ENCODE data around the gene WNT5A.

Gene WNT5A

GRCh38 chr3:55466526-55466925, 20.6 kb downstream of the WNT5A start:
- no peak overlapping the region for H3K27ac ChIP-seq (ENCODE audit: low read depth, low read length, severe bottlenecking)
- 100% methylated on average over 2 of the region's 3 CpGs; no CpG with 5 or more reads in 1 of the 2 experiments for WGBS, 2 experiments (ENCODE audit: insufficient coverage in 2 of 2)
- H3K36me3 ChIP-seq (ENCODE audit: control insufficient read depth, insufficient read depth, low read length), result peaks cover 23% of the 10 kb centered on the region

GRCh38 chr3:55461896-55462295, 25.2 kb downstream of the WNT5A start:
- Histone ChIP-seq H3K4me1 (ENCODE audit: control insufficient read depth, insufficient read depth, low read length, poor library complexity, severe bottlenecking) (peaks cover 3% of the 10 kb centered on the region), H3K9me3 (ENCODE audit: control insufficient read depth, low read length) (no peaks in the 10 kb centered on the region), H3K4me3 (ENCODE audit: extremely low read depth, insufficient read depth, low read length, poor library complexity, severe bottlenecking) (no peak overlapping the region), H3K27ac (ENCODE audit: low read depth, low read length, severe bottlenecking) (no peak overlapping the region), H3K36me3 (ENCODE audit: control insufficient read depth, insufficient read depth, low read length) (peaks cover 3% of the 10 kb centered on the region)
- 83 to 100% methylated on average over 1 of the region's 1 CpG for WGBS, 2 experiments (ENCODE audit: insufficient coverage in 2 of 2)

More at GRCh38 chr3:55466526-55466925, 20.6 kb downstream of the WNT5A start:
- H3K4me3 ChIP-seq (ENCODE audit: extremely low read depth, insufficient read depth, low read length, poor library complexity, severe bottlenecking), result no peak overlapping the region
- peaks cover 17% of the 10 kb centered on the region for H3K4me1 ChIP-seq (ENCODE audit: control insufficient read depth, insufficient read depth, low read length, poor library complexity, severe bottlenecking)
- no peaks in the 10 kb centered on the region for H3K9me3 ChIP-seq (ENCODE audit: control insufficient read depth, low read length)

- H3K27ac ChIP-seq (ENCODE audit: low read depth, low read length, severe bottlenecking), result no peak overlapping the region
- H3K4me1 ChIP-seq (ENCODE audit: control insufficient read depth, insufficient read depth, low read length, poor library complexity, severe bottlenecking), result no peaks in the 10 kb centered on the region
- peaks cover 3% of the 10 kb centered on the region for H3K36me3 ChIP-seq (ENCODE audit: control insufficient read depth, insufficient read depth, low read length)
- H3K9me3 ChIP-seq (ENCODE audit: control insufficient read depth, low read length), result no peaks in the 10 kb centered on the region
- no peak overlapping the region for H3K4me3 ChIP-seq (ENCODE audit: extremely low read depth, insufficient read depth, low read length, poor library complexity, severe bottlenecking)
Observed at GRCh38 chr3:55459838-55460237, 27.3 kb downstream of the WNT5A start.

GRCh38 chr3:55458181-55458790, 28.8 kb downstream of the WNT5A start:
- WGBS, 2 experiments (ENCODE audit: insufficient coverage in 2 of 2), result 67% methylated on average over 3 of the region's 5 CpGs; no CpG with 5 or more reads in 1 of the 2 experiments
- Histone ChIP-seq H3K9me3 (ENCODE audit: control insufficient read depth, low read length) (no peaks in the 10 kb centered on the region), H3K36me3 (ENCODE audit: control insufficient read depth, insufficient read depth, low read length) (no peaks in the 10 kb centered on the region), H3K27ac (ENCODE audit: low read depth, low read length, severe bottlenecking) (no peak overlapping the region), H3K4me3 (ENCODE audit: extremely low read depth, insufficient read depth, low read length, poor library complexity, severe bottlenecking) (no peak overlapping the region), H3K4me1 (ENCODE audit: control insufficient read depth, insufficient read depth, low read length, poor library complexity, severe bottlenecking) (no peaks in the 10 kb centered on the region)

GRCh38 chr3:55455915-55456314, 31.2 kb downstream of the WNT5A start:
- Histone ChIP-seq H3K9me3 (ENCODE audit: control insufficient read depth, low read length) (no peaks in the 10 kb centered on the region), H3K4me3 (ENCODE audit: extremely low read depth, insufficient read depth, low read length, poor library complexity, severe bottlenecking) (no peak overlapping the region), H3K4me1 (ENCODE audit: control insufficient read depth, insufficient read depth, low read length, poor library complexity, severe bottlenecking) (no peaks in the 10 kb centered on the region), H3K27ac (ENCODE audit: low read depth, low read length, severe bottlenecking) (no peak overlapping the region), H3K36me3 (ENCODE audit: control insufficient read depth, insufficient read depth, low read length) (no peaks in the 10 kb centered on the region)
- 82 to 86% methylated on average over 7 to 11 of the region's 12 CpGs for WGBS, 2 experiments (ENCODE audit: insufficient coverage in 2 of 2)

GRCh38 chr3:55454611-55455010, 32.5 kb downstream of the WNT5A start:
- Histone ChIP-seq H3K4me1 (ENCODE audit: control insufficient read depth, insufficient read depth, low read length, poor library complexity, severe bottlenecking) (no peaks in the 10 kb centered on the region), H3K27ac (ENCODE audit: low read depth, low read length, severe bottlenecking) (no peak overlapping the region), H3K36me3 (ENCODE audit: control insufficient read depth, insufficient read depth, low read length) (no peaks in the 10 kb centered on the region), H3K9me3 (ENCODE audit: control insufficient read depth, low read length) (no peaks in the 10 kb centered on the region), H3K4me3 (ENCODE audit: extremely low read depth, insufficient read depth, low read length, poor library complexity, severe bottlenecking) (no peak overlapping the region)
- 60% methylated on average over 1 of the region's 3 CpGs; no CpG with 5 or more reads in 1 of the 2 experiments for WGBS, 2 experiments (ENCODE audit: insufficient coverage in 2 of 2)

- no peaks in the 10 kb centered on the region for H3K9me3 ChIP-seq (ENCODE audit: control insufficient read depth, low read length)
- H3K36me3 ChIP-seq (ENCODE audit: control insufficient read depth, insufficient read depth, low read length), result no peaks in the 10 kb centered on the region
- H3K4me3 ChIP-seq (ENCODE audit: extremely low read depth, insufficient read depth, low read length, poor library complexity, severe bottlenecking), result no peak overlapping the region
- H3K27ac ChIP-seq (ENCODE audit: low read depth, low read length, severe bottlenecking), result no peak overlapping the region
- no peaks in the 10 kb centered on the region for H3K4me1 ChIP-seq (ENCODE audit: control insufficient read depth, insufficient read depth, low read length, poor library complexity, severe bottlenecking)
- WGBS, 2 experiments (ENCODE audit: insufficient coverage in 2 of 2), result 100% methylated on average over 1 to 2 of the region's 3 CpGs
Observed at GRCh38 chr3:55453886-55454496, 33.1 kb downstream of the WNT5A start.

- H3K36me3 ChIP-seq (ENCODE audit: control insufficient read depth, insufficient read depth, low read length), result no peaks in the 10 kb centered on the region
- H3K27ac ChIP-seq (ENCODE audit: low read depth, low read length, severe bottlenecking), result no peak overlapping the region
- 94 to 100% methylated on average over 1 to 2 of the region's 2 CpGs for WGBS, 2 experiments (ENCODE audit: insufficient coverage in 2 of 2)
- H3K9me3 ChIP-seq (ENCODE audit: control insufficient read depth, low read length), result no peaks in the 10 kb centered on the region
- no peak overlapping the region for H3K4me3 ChIP-seq (ENCODE audit: extremely low read depth, insufficient read depth, low read length, poor library complexity, severe bottlenecking)
- H3K4me1 ChIP-seq (ENCODE audit: control insufficient read depth, insufficient read depth, low read length, poor library complexity, severe bottlenecking), result no peaks in the 10 kb centered on the region
Observed at GRCh38 chr3:55452886-55453285, 34.2 kb downstream of the WNT5A start.

- Histone ChIP-seq H3K9me3 (ENCODE audit: control insufficient read depth, low read length) (no peaks in the 10 kb centered on the region), H3K36me3 (ENCODE audit: control insufficient read depth, insufficient read depth, low read length) (no peaks in the 10 kb centered on the region), H3K4me3 (ENCODE audit: extremely low read depth, insufficient read depth, low read length, poor library complexity, severe bottlenecking) (no peak overlapping the region), H3K27ac (ENCODE audit: low read depth, low read length, severe bottlenecking) (no peak overlapping the region), H3K4me1 (ENCODE audit: control insufficient read depth, insufficient read depth, low read length, poor library complexity, severe bottlenecking) (no peaks in the 10 kb centered on the region)
- no CpG with 5 or more reads among the region's 1 CpG for WGBS, 2 experiments (ENCODE audit: insufficient coverage in 2 of 2)
Observed at GRCh38 chr3:55449527-55449926, 37.6 kb downstream of the WNT5A start.

- Histone ChIP-seq H3K36me3 (ENCODE audit: control insufficient read depth, insufficient read depth, low read length) (no peaks in the 10 kb centered on the region), H3K9me3 (ENCODE audit: control insufficient read depth, low read length) (no peaks in the 10 kb centered on the region), H3K27ac (ENCODE audit: low read depth, low read length, severe bottlenecking) (no peak overlapping the region), H3K4me3 (ENCODE audit: extremely low read depth, insufficient read depth, low read length, poor library complexity, severe bottlenecking) (no peak overlapping the region), H3K4me1 (ENCODE audit: control insufficient read depth, insufficient read depth, low read length, poor library complexity, severe bottlenecking) (no peaks in the 10 kb centered on the region)
- 91 to 95% methylated on average over 6 of the region's 7 CpGs for WGBS, 2 experiments (ENCODE audit: insufficient coverage in 2 of 2)
Observed at GRCh38 chr3:55446850-55447249, 40.3 kb downstream of the WNT5A start.

- H3K9me3 ChIP-seq (ENCODE audit: control insufficient read depth, low read length), result no peaks in the 10 kb centered on the region
- WGBS, 2 experiments (ENCODE audit: insufficient coverage in 2 of 2), result 74 to 81% methylated on average over 3 to 6 of the region's 6 CpGs
- H3K4me3 ChIP-seq (ENCODE audit: extremely low read depth, insufficient read depth, low read length, poor library complexity, severe bottlenecking), result no peak overlapping the region
- H3K36me3 ChIP-seq (ENCODE audit: control insufficient read depth, insufficient read depth, low read length), result no peaks in the 10 kb centered on the region
- H3K4me1 ChIP-seq (ENCODE audit: control insufficient read depth, insufficient read depth, low read length, poor library complexity, severe bottlenecking), result no peaks in the 10 kb centered on the region
- H3K27ac ChIP-seq (ENCODE audit: low read depth, low read length, severe bottlenecking), result no peak overlapping the region
Observed at GRCh38 chr3:55445551-55445950, 41.6 kb downstream of the WNT5A start.
